NCI-H2081 (cell line): Measurements from ENCODE around the gene PER2.

Source experiments
- DNase-seq, 2 experiments: peaks; one replicate each; lab custom pipeline; 2025; lab: John Stamatoyannopoulos, UW

Gene PER2

DNA sequence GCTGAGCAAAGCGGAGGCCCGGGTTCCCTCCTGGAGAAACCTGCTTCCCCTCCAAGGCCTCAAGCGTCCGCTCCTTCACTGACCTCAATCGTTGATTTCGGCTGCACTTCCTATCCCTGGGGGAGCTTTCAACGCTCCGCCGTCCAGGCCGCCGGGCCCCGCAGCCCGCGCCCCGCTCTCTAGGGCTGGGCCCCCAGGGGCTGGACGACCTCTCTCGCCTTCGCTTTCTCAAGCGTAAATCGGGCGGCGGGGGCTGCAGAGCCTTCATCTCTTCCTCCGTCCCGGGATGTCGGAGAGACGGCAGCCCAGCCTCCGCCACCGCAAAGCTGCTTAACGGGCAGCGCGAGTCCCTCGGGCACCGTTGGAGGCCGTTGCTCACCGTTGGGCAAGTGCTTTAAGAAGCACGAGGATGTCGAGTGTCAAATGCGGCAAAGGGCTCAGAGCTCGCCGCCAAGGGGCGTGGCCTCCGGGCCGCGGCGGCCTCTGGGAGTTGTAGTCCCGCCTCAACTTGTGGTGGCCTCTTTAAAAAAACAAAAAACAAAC lies 57.1 kb downstream of the PER2 start:
- no peak for DNase-seq

DNA sequence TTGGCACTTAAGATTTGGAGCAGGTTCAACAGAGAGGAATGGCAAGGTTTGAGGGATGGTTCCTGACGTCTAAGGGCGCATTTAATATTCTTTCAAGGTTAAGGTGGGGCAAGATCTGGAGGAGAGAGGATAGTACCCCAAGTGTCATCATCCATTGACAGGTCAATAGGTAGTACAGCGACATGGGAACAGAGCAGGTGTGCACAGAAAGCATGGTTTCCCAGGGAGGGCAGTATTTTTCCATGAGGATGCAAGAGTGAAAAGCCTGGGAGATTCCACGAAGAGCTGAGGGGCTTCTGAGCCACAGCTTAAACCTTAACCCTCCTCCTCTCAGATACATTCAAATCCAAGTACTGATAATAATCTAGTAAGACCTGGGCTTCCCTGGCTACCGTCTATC lies 57.7 kb downstream of the PER2 start:
- DNase-seq, result no peak

DNA sequence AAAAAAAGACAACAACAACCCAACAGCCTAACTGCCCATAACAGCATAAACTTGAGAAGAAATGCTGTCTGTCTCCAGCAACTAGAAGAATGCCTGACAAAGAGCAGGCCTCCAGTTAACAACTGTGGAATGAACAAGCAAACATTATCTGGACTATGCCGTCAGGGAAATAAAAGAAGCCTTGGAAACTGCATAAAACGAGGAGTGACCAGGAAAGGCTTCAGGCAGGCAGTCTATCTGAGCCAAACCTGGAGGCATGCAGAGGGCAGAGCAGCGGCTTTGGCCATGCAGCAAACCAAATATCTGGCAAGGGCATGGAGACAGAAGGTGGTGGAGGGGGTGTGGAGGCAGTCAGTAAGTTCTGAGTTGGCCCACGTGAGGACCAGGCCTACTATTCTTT lies 59.7 kb downstream of the PER2 start:
- no peak for DNase-seq

DNA sequence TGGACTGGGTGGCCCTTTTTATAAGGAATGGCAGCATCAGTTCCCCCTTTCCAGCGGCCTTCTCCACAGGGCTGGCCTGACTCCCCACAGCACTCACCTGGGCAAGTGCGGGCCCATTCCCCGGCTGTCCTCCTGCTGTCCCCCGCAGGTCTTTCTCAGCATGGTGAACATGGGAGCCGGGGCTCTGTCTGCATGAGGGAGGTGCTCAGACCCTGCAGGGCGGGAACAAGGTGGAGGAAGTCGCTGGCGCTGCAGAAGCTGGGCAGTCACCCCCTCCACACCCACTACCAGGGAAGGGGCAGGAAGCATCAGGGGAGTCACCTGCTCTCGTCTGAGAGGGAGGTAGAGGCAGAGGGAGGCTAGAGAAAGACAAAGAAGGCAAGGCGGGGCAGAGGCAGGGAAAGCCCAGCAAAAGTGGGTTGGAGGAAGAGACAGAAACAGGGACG lies 60.8 kb downstream of the PER2 start:
- DNase-seq, result no peak

DNA sequence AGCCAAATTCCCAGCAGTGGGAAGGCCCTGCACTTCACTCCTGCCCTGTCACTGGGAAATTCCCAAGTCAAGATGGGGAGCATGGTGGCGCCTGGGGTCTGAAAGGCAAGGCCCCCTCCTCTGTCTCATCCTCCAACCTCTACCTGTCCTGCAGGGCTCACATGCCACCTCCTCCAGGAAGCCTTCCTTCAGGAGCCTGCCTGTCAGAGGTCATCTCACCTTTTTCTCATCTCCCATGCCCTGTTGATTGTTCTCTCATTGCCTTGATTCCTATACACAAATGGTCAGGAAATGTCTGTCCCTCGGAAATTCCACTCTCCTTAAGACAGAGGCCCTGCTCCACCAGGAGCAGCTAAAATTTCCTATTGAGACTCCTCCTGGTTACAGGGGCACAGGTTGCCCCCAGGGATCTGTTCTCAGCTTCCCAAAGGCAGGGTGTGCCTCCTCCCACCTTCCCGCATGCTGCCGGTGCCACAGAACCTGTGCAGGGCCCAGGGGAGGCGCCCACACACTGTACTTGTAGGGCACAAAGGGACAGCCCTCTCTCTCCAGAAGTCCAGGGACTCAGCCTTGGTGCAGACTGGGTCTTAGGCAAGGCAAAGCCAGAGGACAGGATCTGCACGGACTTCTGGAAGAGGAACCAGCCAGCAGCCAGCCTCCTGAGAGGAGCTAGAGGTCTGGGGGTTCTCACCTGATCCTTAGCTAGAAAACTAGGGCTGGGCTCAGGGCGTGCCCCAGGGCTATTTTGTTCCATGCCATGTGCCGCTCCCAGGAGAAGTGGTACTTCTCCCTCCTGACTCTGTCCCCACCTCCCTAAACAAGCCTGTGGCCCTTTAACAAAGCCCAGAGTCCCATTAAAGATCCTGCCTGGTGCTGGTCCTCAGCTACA lies 61.5 kb downstream of the PER2 start:
- no peak for DNase-seq

DNA sequence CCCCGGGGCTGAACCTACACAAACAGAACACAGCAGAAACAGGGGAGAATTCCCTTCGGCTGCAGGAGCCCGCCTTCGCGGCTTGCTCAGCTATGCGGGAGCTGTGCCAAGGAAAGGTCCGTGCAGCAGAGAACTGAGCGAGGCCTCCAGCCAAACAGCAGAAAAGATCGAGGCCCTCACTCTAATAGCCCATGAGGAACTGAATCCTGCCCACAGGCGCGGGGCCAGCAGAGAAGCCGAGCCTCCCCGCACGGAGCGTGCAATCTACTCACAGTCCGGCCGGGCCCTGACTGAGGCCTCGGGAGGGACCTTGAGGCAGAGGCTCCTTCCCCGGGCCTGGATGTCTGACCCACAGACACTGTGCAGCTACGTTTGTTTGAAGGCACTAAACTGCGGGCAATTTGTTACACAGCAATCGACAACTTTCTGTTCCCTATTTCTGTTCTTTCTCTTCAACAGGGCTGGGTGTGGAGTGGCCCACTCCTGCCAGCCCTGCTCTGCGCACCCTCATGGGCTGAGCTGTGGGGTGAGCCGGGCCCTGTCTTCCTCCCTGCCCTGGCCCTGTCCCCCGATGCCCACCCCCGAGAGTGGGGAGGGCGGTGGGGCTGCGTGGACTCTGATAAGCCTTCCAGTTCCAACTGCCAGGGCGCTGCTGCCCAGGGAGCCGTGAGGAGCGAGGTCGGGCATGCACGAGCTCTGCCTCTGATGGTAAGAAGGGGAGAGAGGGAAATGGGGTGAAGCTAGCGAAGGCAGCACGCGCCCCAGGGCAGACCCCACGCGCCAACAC lies 62.3 kb downstream of the PER2 start:
- no peak for DNase-seq

DNA sequence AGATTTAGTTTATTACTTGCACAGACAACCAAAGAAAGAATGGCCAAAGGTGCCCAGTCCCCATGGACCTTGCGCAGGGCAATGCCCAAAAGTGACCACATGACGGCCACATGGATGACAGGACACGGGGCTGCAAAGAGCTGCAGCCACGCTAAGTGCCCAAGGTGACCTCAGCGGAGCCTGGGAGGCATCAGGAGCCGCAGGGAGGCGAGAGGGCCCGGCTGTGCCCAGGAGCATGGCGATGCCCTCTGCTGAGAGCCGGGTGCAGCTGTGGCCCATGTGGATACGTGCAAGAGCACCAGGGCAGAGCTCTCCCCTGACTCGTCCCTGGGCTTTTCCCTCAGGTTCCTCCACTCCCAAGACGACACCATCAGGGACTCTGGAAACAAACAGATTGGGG lies 63.3 kb downstream of the PER2 start:
- no peak for DNase-seq

DNA sequence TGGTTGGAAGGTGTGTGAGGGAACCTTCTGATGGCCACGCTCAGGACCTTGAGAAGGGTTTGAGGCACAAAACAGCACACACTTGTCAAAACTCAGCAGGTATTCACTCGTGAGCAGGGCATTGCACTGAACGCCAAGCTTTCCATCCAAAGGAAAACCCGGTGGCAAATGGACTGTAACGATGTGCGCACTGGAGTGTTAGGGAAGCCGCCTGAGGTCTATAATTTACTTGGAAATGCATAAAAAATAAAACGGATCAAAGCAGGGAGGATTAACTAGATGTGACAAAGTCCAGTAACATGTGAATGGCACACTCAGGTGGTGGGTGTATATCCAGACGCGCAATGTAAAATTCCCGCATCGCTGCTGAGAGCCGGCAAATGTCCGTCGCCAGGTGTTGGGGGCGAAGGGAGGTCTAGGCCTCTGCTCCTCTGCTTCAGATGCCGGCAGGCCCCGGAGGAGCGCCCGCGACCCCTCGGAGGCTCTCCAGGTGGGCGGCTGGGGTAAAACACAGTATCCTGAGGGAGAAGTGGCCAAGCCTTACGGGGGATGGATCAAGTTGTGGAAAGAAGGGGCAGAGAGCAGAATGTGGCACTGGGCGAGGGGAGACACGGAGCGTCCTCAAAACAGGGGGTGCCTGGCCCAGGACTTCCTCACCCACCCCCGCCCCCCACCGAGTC lies 63.9 kb downstream of the PER2 start:
- no peak for DNase-seq

DNA sequence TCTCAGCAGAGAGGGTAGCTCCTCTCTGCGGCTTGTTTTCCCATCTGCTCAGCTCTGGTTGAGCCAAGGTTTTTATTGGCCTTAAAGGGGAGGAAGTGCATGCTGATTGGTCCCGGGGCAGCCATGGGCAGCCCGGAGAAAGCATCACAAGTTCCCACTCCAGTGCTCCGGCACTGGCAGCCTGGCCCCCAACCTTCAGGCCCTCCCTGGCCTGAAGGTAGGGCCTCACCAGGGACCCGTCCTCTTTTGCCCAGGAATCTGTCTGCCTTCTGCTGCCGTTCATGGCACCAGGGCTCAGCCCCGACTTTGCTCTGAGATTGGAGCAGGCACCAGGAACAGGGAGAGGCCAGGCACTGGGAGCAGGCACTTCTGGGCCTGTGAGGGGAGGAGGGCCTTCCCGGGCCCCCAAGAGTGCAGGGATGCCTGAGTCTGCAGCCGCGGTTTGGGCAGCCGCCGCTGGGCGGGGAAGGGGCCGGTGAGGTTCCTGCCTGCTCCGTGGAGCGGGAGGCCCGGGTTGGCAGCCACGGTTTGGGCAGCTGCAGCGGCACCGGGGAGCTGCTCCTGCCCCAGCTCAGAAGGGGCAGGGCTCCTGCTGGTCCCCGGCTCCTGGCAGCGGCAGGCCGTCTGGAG lies 67.4 kb downstream of the PER2 start:
- no peak for DNase-seq

DNA sequence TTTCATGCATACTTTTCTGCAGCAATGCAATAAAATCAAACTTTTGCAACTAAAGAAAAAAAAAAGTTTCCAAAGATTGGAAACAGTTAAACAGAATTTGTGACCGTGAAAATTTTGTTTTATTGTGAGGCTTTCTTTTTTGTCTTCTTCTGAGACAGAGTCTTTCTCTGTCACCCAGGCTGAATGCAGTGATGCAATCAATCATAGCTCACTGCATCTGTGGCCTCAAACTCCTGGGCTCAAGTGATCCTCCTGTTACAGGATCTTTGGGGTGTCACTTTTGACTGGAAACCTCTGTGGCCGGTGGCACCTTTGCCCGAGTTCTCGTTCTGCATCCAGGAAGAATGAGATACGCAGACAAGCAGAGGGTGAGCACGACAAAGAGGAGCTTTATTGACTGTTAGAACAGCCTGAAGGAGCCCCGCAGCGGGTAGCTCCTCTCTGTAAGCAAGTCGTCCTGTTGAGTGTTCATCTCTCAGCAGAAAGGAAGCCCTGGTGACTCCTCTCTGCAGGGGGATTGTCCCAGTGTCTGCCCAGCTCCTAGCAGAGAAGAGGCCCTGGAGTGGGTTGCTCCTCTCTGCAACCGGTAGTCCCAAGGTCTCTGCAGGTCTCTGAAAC lies 68.0 kb downstream of the PER2 start:
- no peak for DNase-seq

DNA sequence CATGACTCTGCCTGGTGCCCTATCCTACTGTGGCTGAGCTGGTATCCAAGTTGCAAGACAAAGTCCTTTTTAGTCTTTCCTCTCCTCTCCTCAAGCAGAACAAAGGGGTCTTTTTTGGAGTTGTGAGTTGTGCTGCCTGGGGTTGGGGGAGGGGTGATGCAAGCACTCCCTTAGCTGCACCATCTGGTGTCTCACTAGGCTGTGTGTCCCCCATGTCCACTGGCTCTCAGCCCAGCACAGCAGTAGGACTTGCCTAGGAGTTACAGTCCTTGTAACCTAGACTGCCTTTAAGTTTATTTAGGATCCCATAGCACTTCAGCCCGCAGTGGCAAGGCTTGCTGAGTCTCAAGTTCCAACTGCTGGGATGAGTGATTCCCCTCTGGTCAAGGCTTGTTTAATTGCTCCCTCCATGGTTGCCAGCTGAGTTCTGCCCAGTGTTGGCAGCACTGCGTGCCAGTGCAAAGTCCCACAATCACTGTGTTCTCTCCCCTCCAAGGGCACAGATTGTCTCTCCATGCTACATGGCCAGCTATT lies 71.7 kb downstream of the PER2 start:
- no peak for DNase-seq

DNA sequence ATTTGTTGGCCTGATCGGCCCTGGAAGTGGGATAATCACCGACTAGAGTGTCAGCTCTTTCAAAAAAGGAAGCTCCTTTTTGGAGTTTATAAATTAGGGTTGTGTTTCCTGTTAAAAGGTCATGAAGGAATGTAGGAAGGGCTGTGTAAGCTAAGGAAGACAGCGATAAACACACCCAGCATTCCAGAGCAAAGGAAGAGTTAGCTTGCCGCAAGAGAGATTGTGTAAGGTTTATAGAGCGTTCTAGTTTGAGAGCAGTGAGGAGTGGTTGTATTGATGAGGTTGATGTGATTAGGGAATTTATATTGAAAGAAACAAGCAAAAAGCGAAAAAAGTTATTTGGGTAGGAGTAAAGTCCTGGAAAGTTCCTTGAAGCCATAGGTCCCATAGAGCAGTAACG lies 81.4 kb downstream of the PER2 start:
- no peak for DNase-seq

DNA sequence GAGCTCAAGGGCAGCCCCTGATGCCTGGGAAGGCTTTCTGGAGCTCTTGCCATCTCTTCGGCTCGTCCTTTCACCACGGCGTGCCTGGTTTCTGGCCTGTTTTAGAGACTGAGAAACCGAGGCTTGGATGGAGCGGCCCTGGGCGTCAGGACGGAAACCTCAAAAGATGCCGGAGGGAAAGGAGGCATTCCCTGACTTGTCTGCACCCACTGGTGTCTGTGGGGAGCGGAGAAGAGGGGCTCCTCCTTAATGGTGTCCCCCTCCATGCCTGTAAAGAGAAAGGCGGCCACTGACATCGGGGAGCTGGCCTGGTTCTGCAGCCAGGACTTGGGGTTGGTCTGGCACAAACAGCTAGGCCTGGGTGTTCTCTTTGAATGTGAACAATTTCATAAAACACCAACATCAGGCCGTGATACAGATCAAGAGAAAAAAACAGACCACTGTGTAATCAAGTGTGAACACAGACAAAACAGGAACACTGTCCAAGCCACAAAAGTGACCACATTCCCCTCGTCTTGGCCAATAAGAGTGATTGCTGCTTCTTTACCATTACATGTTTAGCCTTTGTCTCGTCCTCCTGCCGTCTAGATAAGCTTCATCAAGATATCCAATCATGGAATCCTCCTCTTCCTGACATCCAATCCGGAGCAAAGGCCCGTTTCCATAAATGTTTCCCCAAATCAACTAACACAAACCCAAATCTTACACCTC lies 84.3 kb downstream of the PER2 start:
- DNase-seq, result no peak

DNA sequence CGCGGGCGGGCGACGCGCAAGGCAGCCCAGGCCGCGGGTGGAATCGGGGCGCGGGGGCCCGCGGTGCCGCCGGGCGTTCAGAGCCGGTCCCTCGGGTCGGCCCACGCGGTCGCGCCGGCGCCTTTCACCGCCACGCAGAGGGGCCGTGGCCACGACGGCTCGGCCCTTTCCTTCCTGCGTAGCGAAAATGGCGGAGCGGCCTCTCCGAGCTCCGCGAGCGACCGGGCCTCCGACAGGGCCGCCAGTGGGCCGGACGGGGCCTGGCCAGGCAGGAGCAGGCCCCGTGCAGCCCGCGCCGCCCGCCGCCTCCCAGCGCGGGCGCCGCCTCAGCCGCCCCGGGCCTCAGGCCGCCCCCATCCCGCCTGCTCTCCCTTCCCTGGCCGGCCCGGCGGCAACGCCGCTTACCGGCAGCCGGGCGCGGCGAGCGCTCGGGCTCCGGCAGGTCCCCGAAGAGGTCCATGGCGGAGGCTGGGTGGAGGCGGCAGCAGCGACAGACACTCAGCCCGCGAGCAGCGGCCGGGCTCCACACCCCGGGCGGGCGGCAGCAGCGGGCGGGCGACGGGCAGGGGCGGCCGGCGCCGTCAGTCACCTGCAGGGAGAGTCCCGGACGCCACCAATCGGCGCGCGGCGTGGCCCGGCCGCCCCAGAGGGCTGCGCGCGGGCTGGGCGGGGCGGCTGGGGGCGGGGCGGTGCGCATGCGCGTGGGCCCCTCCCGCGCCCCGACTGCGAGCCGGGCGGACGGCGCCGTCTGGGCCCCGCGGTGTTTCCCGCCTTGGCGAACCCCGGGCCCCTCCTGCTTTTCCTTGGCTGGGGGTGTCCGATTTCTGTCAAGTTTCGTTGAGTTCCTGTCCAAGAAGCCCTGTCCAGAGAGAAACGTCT lies 85.1 kb downstream of the PER2 start, which contains the start of gene ILKAP:
ILKAP (minus strand) TSS at position 602 of the 879 bp plus-strand sequence; CDS start at position 460, 142 bp downstream.
- DNase-seq, result peak; percentile 84 to 87

DNA sequence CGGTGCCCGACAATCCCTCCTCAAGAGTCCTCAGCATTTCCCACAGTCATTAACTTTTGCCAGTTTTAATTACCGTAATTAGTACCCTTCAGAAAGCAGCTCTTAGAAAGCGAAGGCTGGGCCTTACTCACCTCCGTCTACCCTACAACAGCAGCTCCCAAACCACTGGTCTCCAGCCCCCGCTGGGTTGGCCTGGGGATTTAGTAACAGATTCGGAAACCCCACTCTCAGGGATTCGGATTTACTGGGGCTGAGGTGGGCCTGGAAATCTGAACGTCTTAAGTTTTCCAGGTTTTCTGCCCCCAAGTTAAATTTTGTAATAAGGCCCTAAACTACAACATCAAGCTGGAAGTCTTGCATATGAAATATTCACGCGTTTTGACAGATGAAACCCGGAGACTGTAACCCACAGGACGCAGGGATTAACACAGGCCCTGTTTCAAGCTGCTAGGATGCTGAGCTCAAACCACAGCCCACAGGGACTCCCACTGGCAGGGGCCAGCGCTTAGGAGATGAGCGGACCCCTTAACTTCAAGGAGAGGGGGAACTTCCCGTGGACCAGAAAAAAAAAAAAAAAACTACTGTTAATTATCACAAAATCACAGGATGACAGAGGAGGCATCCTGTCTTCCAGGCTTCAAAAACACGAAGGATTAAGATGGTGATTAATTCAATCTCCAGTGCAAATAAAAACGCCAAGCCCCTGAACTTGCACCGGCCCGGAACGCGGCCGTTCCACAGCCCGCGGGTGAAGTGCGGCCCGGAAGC lies 85.9 kb downstream of the PER2 start:
- peak in 1 of 2 experiments; percentile 17 for DNase-seq
